WTC11 (cell line): ENCODE measurements around the gene CACNA2D3. TPM values are rescaled to one million over a fixed set of nuclear protein-coding genes. Genes with fewer than 3 reads are reported as not detected.

Experiments
- CBFB ChIP-seq: sonication (generic); formaldehyde crosslinking; IDR thresholded peaks from 2 replicates; pipeline ENCODE4 v1.8.1; 2022; ENCODE audit warnings: mild to moderate bottlenecking, low read depth, missing genetic modification reagents
- CREM ChIP-seq: sonication (generic); formaldehyde crosslinking; IDR thresholded peaks from 2 replicates; pipeline ENCODE4 v1.8.1; 2022; ENCODE audit warnings: mild to moderate bottlenecking, missing genetic modification reagents, moderate library complexity
- ETV6 ChIP-seq: sonication (generic); formaldehyde crosslinking; IDR thresholded peaks from 2 replicates; pipeline ENCODE4 v1.8.1; 2022; ENCODE audit warnings: mild to moderate bottlenecking, missing genetic modification reagents
- FOXK1 ChIP-seq: sonication (generic); formaldehyde crosslinking; IDR thresholded peaks from 2 replicates; pipeline ENCODE4 v1.8.0; 2022; ENCODE audit warnings: mild to moderate bottlenecking, moderate library complexity, missing genetic modification reagents
- FOXP1 ChIP-seq: sonication (generic); formaldehyde crosslinking; IDR thresholded peaks from 2 replicates; pipeline ENCODE4 v1.8.0; 2022; ENCODE audit warnings: missing genetic modification reagents, mild to moderate bottlenecking, moderate library complexity, borderline replicate concordance
- GABPB1 ChIP-seq: sonication (generic); formaldehyde crosslinking; IDR thresholded peaks from 2 replicates; pipeline ENCODE4 v1.8.1; 2023; ENCODE audit warnings: mild to moderate bottlenecking, missing genetic modification reagents
- GTF2I ChIP-seq: fragments of 250-450 bp; sonication (Bioruptor Pico); conservative IDR thresholded peaks from 2 replicates; pipeline ENCODE4 v1.4.0; 2021; ENCODE audit warnings: mild to moderate bottlenecking
- KAT7 ChIP-seq: sonication (generic); formaldehyde crosslinking; IDR thresholded peaks from 2 replicates; pipeline ENCODE4 v1.8.1; 2023; ENCODE audit warnings: missing genetic modification reagents, mild to moderate bottlenecking, borderline replicate concordance
- MXD4 ChIP-seq: fragments of 250-450 bp; sonication (Bioruptor Pico); IDR thresholded peaks from 2 replicates; pipeline ENCODE4 v1.8.0; 2021; ENCODE audit warnings: mild to moderate bottlenecking, moderate library complexity, borderline replicate concordance
- NFATC4 ChIP-seq: fragments of 250-450 bp; sonication (Bioruptor Pico); IDR thresholded peaks from 2 replicates; pipeline ENCODE4 v1.9.0; 2021; ENCODE audit warnings: mild to moderate bottlenecking
- NFE2L1 ChIP-seq: sonication (generic); formaldehyde crosslinking; IDR thresholded peaks from 2 replicates; pipeline ENCODE4 v1.8.1; 2023; ENCODE audit warnings: missing genetic modification reagents
- NR2C2 ChIP-seq: sonication (generic); formaldehyde crosslinking; IDR thresholded peaks from 2 replicates; pipeline ENCODE4 v1.8.0; 2022; ENCODE audit warnings: mild to moderate bottlenecking, missing genetic modification reagents
- PRRX2 ChIP-seq: fragments of 250-450 bp; sonication (Bioruptor Pico); IDR thresholded peaks from 2 replicates; pipeline ENCODE4 v1.8.0; 2021; ENCODE audit warnings: mild to moderate bottlenecking
- RELA ChIP-seq: sonication (generic); formaldehyde crosslinking; IDR thresholded peaks from 2 replicates; pipeline ENCODE4 v1.8.1; 2022; ENCODE audit warnings: missing genetic modification reagents, mild to moderate bottlenecking, borderline replicate concordance
- SP1 ChIP-seq: sonication (generic); formaldehyde crosslinking; conservative IDR thresholded peaks from 2 replicates; pipeline ENCODE4 v1.8.1; 2022; ENCODE audit warnings: missing genetic modification reagents
- TCF7 ChIP-seq: sonication (generic); formaldehyde crosslinking; IDR thresholded peaks from 2 replicates; pipeline ENCODE4 v1.8.0; 2022; ENCODE audit warnings: mild to moderate bottlenecking, low read depth, missing genetic modification reagents, moderate library complexity
- ZNF121 ChIP-seq: sonication (generic); formaldehyde crosslinking; IDR thresholded peaks from 2 replicates; pipeline ENCODE4 v1.8.0; 2023; ENCODE audit warnings: missing genetic modification reagents
- ZNF219 ChIP-seq: sonication (generic); formaldehyde crosslinking; IDR thresholded peaks from 2 replicates; pipeline ENCODE4 v1.8.0; 2023; ENCODE audit warnings: missing genetic modification reagents, mild to moderate bottlenecking, borderline replicate concordance
- ZNF396 ChIP-seq: fragments of 250-450 bp; sonication (Bioruptor Pico); IDR thresholded peaks from 2 replicates; pipeline ENCODE4 v1.8.0; 2021; ENCODE audit warnings: mild to moderate bottlenecking, moderate library complexity, borderline replicate concordance
- ZNF423 ChIP-seq: fragments of 250-450 bp; sonication (Bioruptor Pico); IDR thresholded peaks from 2 replicates; pipeline ENCODE4 v2.1.2; 2022; ENCODE audit warnings: mild to moderate bottlenecking, moderate library complexity
- ZNF671 ChIP-seq: fragments of 250-450 bp; sonication (Bioruptor Pico); IDR thresholded peaks from 2 replicates; pipeline ENCODE4 v1.8.0; 2021; ENCODE audit warnings: mild to moderate bottlenecking
- total RNA-seq: library from RNA; stranded (reverse); gene quantifications from 3 replicates; pipeline ENCODE4 v1.2.3, GENCODE V29; 2021
- TF ChIP-seq, protein P1 (sequence below): sonication (generic); formaldehyde crosslinking; IDR thresholded peaks from 2 replicates; pipeline ENCODE4 v1.8.0; 2023; ENCODE audit warnings: mild to moderate bottlenecking, missing genetic modification reagents
- TF ChIP-seq, protein P2 (sequence below): sonication (generic); formaldehyde crosslinking; IDR thresholded peaks from 2 replicates; pipeline ENCODE4 v1.8.0; 2022; ENCODE audit warnings: mild to moderate bottlenecking, missing genetic modification reagents
- TF ChIP-seq, protein P3 (sequence below): sonication (generic); formaldehyde crosslinking; conservative IDR thresholded peaks from 2 replicates; pipeline ENCODE4 v1.8.1; 2023; ENCODE audit warnings: mild to moderate bottlenecking, low read depth, missing genetic modification reagents, moderate library complexity
- TF ChIP-seq, protein P4 (sequence below): sonication (generic); formaldehyde crosslinking; IDR thresholded peaks from 2 replicates; pipeline ENCODE4 v1.8.0; 2022; ENCODE audit warnings: missing genetic modification reagents
- TF ChIP-seq, protein P5 (sequence below): sonication (generic); formaldehyde crosslinking; IDR thresholded peaks from 2 replicates; pipeline ENCODE4 v1.8.1; 2022; ENCODE audit warnings: low read depth, missing genetic modification reagents, borderline replicate concordance
- TF ChIP-seq, protein P6 (sequence below): sonication (generic); formaldehyde crosslinking; IDR thresholded peaks from 2 replicates; pipeline ENCODE4 v1.8.1; 2022; ENCODE audit warnings: low read depth, mild to moderate bottlenecking, moderate library complexity, missing genetic modification reagents, borderline replicate concordance

CACNA2D3 gene
- total RNA-seq, 1 experiment from 2014 or later: 5.0 TPM

DNA sequence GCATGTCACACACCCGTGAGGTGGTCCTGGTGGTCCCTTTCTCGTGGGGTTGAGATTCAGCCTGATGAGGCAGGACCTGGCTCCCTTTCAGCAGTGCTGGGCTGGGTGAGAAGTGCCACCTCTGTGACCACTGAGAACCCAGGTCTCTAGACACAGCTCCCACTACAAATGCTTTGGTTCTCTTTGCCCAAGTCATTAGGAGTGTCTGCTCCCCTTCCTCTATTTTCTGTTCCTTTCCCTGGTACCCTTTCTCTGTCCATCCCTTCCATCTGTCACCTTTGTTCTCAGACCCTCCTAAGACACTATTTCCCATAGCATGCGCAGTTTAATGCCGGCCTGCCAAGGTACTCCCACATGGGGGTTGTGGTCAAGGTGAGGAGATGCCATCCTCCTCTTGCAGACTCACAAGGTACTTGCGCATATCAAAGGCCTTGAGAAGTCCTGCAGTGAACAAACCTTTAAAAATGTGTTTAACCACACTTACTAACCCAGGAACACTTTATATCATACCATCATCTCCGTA lies 507.8 kb downstream of the CACNA2D3 start (continued):
- TF ChIP-seq, protein P1, sequence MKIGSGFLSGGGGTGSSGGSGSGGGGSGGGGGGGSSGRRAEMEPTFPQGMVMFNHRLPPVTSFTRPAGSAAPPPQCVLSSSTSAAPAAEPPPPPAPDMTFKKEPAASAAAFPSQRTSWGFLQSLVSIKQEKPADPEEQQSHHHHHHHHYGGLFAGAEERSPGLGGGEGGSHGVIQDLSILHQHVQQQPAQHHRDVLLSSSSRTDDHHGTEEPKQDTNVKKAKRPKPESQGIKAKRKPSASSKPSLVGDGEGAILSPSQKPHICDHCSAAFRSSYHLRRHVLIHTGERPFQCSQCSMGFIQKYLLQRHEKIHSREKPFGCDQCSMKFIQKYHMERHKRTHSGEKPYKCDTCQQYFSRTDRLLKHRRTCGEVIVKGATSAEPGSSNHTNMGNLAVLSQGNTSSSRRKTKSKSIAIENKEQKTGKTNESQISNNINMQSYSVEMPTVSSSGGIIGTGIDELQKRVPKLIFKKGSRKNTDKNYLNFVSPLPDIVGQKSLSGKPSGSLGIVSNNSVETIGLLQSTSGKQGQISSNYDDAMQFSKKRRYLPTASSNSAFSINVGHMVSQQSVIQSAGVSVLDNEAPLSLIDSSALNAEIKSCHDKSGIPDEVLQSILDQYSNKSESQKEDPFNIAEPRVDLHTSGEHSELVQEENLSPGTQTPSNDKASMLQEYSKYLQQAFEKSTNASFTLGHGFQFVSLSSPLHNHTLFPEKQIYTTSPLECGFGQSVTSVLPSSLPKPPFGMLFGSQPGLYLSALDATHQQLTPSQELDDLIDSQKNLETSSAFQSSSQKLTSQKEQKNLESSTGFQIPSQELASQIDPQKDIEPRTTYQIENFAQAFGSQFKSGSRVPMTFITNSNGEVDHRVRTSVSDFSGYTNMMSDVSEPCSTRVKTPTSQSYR: peak; percentile 69
- TF ChIP-seq ZNF121 (no peak), NFE2L1 (peak; percentile 88), GABPB1 (no peak), ETV6 (no peak), ZNF423 (peak; percentile 39; the same call in 1 of the 2 replicates), ZNF671 (CRISPR knock-in tag) (peak; percentile 93), NR2C2 (CRISPR knock-in tag) (no peak; the same call in 1 of the 2 replicates), NFATC4 (CRISPR knock-in tag) (peak; percentile 92), CBFB (CRISPR knock-in tag) (no peak), KAT7 (CRISPR knock-in tag) (no peak), FOXP1 (peak; percentile 48), RELA (no peak), MXD4 (CRISPR knock-in tag) (0 out of 2 replicates have a peak, but pooled peaks have one; percentile 7), ZNF219 (CRISPR knock-in tag) (no peak), GTF2I (CRISPR knock-in tag) (0 out of 2 replicates have a peak, but pooled peaks have one; percentile 9), FOXK1 (CRISPR knock-in tag) (no peak), SP1 (CRISPR knock-in tag) (no peak; the same call in 1 of the 2 replicates), CREM (CRISPR knock-in tag) (no peak; the same call in 1 of the 2 replicates), TCF7 (CRISPR knock-in tag) (no peak), PRRX2 (CRISPR knock-in tag) (peak; percentile 94), ZNF396 (CRISPR knock-in tag) (peak; percentile 59; the same call in 1 of the 2 replicates)
- TF ChIP-seq, protein P2, sequence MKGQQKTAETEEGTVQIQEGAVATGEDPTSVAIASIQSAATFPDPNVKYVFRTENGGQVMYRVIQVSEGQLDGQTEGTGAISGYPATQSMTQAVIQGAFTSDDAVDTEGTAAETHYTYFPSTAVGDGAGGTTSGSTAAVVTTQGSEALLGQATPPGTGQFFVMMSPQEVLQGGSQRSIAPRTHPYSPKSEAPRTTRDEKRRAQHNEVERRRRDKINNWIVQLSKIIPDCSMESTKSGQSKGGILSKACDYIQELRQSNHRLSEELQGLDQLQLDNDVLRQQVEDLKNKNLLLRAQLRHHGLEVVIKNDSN (CRISPR knock-in tag): 0 out of 2 replicates have a peak, but pooled peaks have one; percentile 13
- TF ChIP-seq, protein P3, sequence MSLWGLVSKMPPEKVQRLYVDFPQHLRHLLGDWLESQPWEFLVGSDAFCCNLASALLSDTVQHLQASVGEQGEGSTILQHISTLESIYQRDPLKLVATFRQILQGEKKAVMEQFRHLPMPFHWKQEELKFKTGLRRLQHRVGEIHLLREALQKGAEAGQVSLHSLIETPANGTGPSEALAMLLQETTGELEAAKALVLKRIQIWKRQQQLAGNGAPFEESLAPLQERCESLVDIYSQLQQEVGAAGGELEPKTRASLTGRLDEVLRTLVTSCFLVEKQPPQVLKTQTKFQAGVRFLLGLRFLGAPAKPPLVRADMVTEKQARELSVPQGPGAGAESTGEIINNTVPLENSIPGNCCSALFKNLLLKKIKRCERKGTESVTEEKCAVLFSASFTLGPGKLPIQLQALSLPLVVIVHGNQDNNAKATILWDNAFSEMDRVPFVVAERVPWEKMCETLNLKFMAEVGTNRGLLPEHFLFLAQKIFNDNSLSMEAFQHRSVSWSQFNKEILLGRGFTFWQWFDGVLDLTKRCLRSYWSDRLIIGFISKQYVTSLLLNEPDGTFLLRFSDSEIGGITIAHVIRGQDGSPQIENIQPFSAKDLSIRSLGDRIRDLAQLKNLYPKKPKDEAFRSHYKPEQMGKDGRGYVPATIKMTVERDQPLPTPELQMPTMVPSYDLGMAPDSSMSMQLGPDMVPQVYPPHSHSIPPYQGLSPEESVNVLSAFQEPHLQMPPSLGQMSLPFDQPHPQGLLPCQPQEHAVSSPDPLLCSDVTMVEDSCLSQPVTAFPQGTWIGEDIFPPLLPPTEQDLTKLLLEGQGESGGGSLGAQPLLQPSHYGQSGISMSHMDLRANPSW: no peak
- TF ChIP-seq, protein P4, sequence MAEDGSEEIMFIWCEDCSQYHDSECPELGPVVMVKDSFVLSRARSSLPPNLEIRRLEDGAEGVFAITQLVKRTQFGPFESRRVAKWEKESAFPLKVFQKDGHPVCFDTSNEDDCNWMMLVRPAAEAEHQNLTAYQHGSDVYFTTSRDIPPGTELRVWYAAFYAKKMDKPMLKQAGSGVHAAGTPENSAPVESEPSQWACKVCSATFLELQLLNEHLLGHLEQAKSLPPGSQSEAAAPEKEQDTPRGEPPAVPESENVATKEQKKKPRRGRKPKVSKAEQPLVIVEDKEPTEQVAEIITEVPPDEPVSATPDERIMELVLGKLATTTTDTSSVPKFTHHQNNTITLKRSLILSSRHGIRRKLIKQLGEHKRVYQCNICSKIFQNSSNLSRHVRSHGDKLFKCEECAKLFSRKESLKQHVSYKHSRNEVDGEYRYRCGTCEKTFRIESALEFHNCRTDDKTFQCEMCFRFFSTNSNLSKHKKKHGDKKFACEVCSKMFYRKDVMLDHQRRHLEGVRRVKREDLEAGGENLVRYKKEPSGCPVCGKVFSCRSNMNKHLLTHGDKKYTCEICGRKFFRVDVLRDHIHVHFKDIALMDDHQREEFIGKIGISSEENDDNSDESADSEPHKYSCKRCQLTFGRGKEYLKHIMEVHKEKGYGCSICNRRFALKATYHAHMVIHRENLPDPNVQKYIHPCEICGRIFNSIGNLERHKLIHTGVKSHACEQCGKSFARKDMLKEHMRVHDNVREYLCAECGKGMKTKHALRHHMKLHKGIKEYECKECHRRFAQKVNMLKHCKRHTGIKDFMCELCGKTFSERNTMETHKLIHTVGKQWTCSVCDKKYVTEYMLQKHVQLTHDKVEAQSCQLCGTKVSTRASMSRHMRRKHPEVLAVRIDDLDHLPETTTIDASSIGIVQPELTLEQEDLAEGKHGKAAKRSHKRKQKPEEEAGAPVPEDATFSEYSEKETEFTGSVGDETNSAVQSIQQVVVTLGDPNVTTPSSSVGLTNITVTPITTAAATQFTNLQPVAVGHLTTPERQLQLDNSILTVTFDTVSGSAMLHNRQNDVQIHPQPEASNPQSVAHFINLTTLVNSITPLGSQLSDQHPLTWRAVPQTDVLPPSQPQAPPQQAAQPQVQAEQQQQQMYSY (CRISPR knock-in tag): no peak
- TF ChIP-seq, protein P5, sequence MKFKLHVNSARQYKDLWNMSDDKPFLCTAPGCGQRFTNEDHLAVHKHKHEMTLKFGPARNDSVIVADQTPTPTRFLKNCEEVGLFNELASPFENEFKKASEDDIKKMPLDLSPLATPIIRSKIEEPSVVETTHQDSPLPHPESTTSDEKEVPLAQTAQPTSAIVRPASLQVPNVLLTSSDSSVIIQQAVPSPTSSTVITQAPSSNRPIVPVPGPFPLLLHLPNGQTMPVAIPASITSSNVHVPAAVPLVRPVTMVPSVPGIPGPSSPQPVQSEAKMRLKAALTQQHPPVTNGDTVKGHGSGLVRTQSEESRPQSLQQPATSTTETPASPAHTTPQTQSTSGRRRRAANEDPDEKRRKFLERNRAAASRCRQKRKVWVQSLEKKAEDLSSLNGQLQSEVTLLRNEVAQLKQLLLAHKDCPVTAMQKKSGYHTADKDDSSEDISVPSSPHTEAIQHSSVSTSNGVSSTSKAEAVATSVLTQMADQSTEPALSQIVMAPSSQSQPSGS (CRISPR knock-in tag): no peak
- TF ChIP-seq, protein P6, sequence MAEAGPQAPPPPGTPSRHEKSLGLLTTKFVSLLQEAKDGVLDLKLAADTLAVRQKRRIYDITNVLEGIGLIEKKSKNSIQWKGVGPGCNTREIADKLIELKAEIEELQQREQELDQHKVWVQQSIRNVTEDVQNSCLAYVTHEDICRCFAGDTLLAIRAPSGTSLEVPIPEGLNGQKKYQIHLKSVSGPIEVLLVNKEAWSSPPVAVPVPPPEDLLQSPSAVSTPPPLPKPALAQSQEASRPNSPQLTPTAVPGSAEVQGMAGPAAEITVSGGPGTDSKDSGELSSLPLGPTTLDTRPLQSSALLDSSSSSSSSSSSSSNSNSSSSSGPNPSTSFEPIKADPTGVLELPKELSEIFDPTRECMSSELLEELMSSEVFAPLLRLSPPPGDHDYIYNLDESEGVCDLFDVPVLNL (CRISPR knock-in tag): no peak
